Left colon (tissue), 2 donors: ENCODE results near the gene TCN2. TPM values are rescaled to one million over a fixed set of nuclear protein-coding genes. Genes with fewer than 3 reads are reported as not detected.
"Not testable (repeated sequence)": the region's sequence is repeated elsewhere in the genome, so short reads cannot be mapped to it uniquely, and the experiment has no call there.

Experiments
- ATAC-seq: fragments of 200-7000 bp; cut with Tn5 transposase; one replicate; pipeline ENCODE4 v1.9.1; 2020; ENCODE audit warnings: mild to moderate bottlenecking, moderate library complexity
- DNase-seq, 2 donors: peaks; one replicate each; pipeline ENCODE4 v3.0.0-alpha.2; 2020
- intact Hi-C, 2 donors: fragments of 100-400 bp; cut with DNase I in 1 of 2; cut with micrococcal nuclease in 1 of 2; formaldehyde crosslinking; loops; one replicate each; pipeline versions ENCODE4 v1.11.2 to v1.14.0; 2022; cut with DNase I, micrococcal nuclease
- total RNA-seq, 2 donors: library from RNA; stranded (reverse); fragmentation: NEBNext Ultra II Directional; extraction: Animal tissue kit (Norgen Biotek cat#: 25700); gene quantifications; one replicate each; pipeline ENCODE4 v1.2.1, GENCODE V29; 2021
- donor health status: DM: no; HTN: no; CAD: no.
- donor health status: DM: yes; HTN: yes; CAD: no.

Gene TCN2
- total RNA-seq, 2 donors from 2014 or later, result 29.4 to 58.2 TPM

- intact Hi-C loops, result no loop called here
- peak; percentile 63 to 77 for DNase-seq
- ATAC-seq, result peak; percentile 81
Measured at GRCh38 chr22:30574095-30574981, 32.6 kb upstream of the TCN2 start, which contains the start of gene GAL3ST1. TSS of gene GAL3ST1 (minus strand) at chr22:30574665. CDS start at chr22:30557392, 17,273 bp downstream.

- ATAC-seq, result no peak
- DNase-seq, result no peak
Measured at GRCh38 chr22:30574997-30575671, 31.8 kb upstream of the TCN2 start.

GRCh38 chr22:30575859-30576258 lies 31.1 kb upstream of the TCN2 start:
- intact Hi-C loops, result no loop called here
- ATAC-seq (no peak), DNase-seq (peak; percentile 30 to 38)

More at GRCh38 chr22:30574997-30575671, 31.8 kb upstream of the TCN2 start:
- intact Hi-C loops, result no loop called here

GRCh38 chr22:30578481-30578880 lies 28.5 kb upstream of the TCN2 start:
- DNase-seq (no peak), ATAC-seq (no peak)
- intact Hi-C loops, result no loop called here

- no peak for DNase-seq
- intact Hi-C loops, result no loop called here
- no peak for ATAC-seq
Measured at GRCh38 chr22:30580896-30581295, 26.1 kb upstream of the TCN2 start.

GRCh38 chr22:30582051-30582450 lies 24.9 kb upstream of the TCN2 start:
- intact Hi-C loops, result no loop called here
- no peak for DNase-seq
- no peak for ATAC-seq

- ATAC-seq (no peak), DNase-seq (no peak)
- intact Hi-C loops, result no loop called here
Measured at GRCh38 chr22:30582788-30583545, 24.0 kb upstream of the TCN2 start.

GRCh38 chr22:30584441-30584840 lies 22.5 kb upstream of the TCN2 start:
- intact Hi-C loops, result no loop called here
- no peak for ATAC-seq

GRCh38 chr22:30586414-30586813 lies 20.6 kb upstream of the TCN2 start:
- DNase-seq (no peak), ATAC-seq (no peak)
- intact Hi-C loops, result no loop called here

More at GRCh38 chr22:30584441-30584840, 22.5 kb upstream of the TCN2 start:
- DNase-seq, result no peak

GRCh38 chr22:30591191-30591587 lies 15.8 kb upstream of the TCN2 start:
- DNase-seq (no peak), ATAC-seq (no peak)
- intact Hi-C loops, result no loop called here

- intact Hi-C loops, result no loop called here
- ATAC-seq (peak; percentile 99), DNase-seq (peak; percentile 95 to 97)
Measured at GRCh38 chr22:30591588-30592359, 15.2 kb upstream of the TCN2 start, which contains the start of gene PES1. TSS of gene PES1 (minus strand) at chr22:30591910. CDS start at chr22:30591833, 77 bp downstream.

- intact Hi-C loops, DNase-seq, ATAC-seq: not testable (repeated sequence)
Measured at GRCh38 chr22:30592360-30592713, 14.6 kb upstream of the TCN2 start.

GRCh38 chr22:30596199-30596598 lies 10.8 kb upstream of the TCN2 start:
- DNase-seq (no peak), ATAC-seq (no peak)
- intact Hi-C loops, result no loop called here

GRCh38 chr22:30596886-30597285 lies 10.1 kb upstream of the TCN2 start:
- no peak for DNase-seq
- no peak for ATAC-seq
- intact Hi-C loops, result no loop called here

GRCh38 chr22:30598986-30599385 lies 8.0 kb upstream of the TCN2 start:
- no peak for DNase-seq
- no peak for ATAC-seq
- intact Hi-C loops, result no loop called here

- ATAC-seq (no peak), DNase-seq (no peak)
- intact Hi-C loops, result no loop called here
Measured at GRCh38 chr22:30600921-30601320, 6.1 kb upstream of the TCN2 start.

GRCh38 chr22:30601464-30601863 lies 5.5 kb upstream of the TCN2 start:
- no peak for DNase-seq
- peak; percentile 81 for ATAC-seq
- intact Hi-C loops, result no loop called here

- intact Hi-C loops, result no loop called here
Measured at GRCh38 chr22:30602049-30602448, 4.9 kb upstream of the TCN2 start.

GRCh38 chr22:30603801-30604200 lies 3.2 kb upstream of the TCN2 start:
- intact Hi-C loops, result no loop called here
- DNase-seq (no peak), ATAC-seq (peak; percentile 44)

More at GRCh38 chr22:30602049-30602448, 4.9 kb upstream of the TCN2 start:
- DNase-seq, result no peak
- peak; percentile 55 for ATAC-seq
